PC-3 (cell line): ENCODE results near the gene ANO4. TPM values are rescaled to one million over a fixed set of nuclear protein-coding genes. Genes with fewer than 3 reads are reported as not detected.
A peak's percentile ranks its signal among the peaks of the same experiment; 100 is the strongest.

Source experiments
- ATAC-seq: fragments of 200-7000 bp; cut with Tn5 transposase; 2 replicates; pipeline ENCODE4 v1.9.1; 2020; ENCODE audit warnings: mild to moderate bottlenecking, moderate library complexity
- BruUV-seq: library from RNA; stranded (reverse); fragments of 400-500 nt; replicated peaks from 2 replicates; lab custom pipeline; 2021; lab: Mats Ljungman, UMichigan
- CTCF ChIA-PET: fragments of 300-600 bp; sonication (Branson Sonifier 250); formaldehyde crosslinking; loops from one replicate; lab custom pipeline; 2022; ENCODE audit warnings: antibody characterized with exemption; lab: Charles Lee
- POLR2A ChIA-PET: fragments of 300-600 bp; sonication (Branson Sonifier 250); formaldehyde crosslinking; loops from one replicate; lab custom pipeline; 2022; ENCODE audit warnings: antibody characterized with exemption; ENCODE audit not compliant: unreplicated experiment; lab: Charles Lee
- DNase-seq: peaks from one replicate; pipeline ENCODE4 v3.0.0-alpha.2; 2015
- H2AFZ ChIP-seq: fragments of 300-600 bp; sonication (generic); 2 replicates; pipeline ENCODE4 v1.6.0; 2016; ENCODE audit warnings: antibody characterized with exemption, low read length
- H3F3A ChIP-seq: fragments of 300-600 bp; sonication (generic); one replicate; pipeline ENCODE4 v1.6.0; 2017; ENCODE audit warnings: antibody characterized with exemption, low read length, control low read depth, mild to moderate bottlenecking; ENCODE audit not compliant: unreplicated experiment
- H3K27ac ChIP-seq: fragments of 300-600 bp; sonication (generic); 2 replicates; pipeline ENCODE4 v1.5.1; 2016; ENCODE audit warnings: mild to moderate bottlenecking, low read length
- H3K27me3 ChIP-seq: fragments of 300-600 bp; sonication (generic); 2 replicates; pipeline ENCODE4 v1.6.1; 2016; ENCODE audit warnings: low read length, mixed read lengths
- H3K36me3 ChIP-seq: fragments of 300-600 bp; sonication (generic); 2 replicates; pipeline ENCODE4 v1.6.1; 2016; ENCODE audit warnings: low read depth, mixed run types, low read length, mixed read lengths
- H3K4me1 ChIP-seq: fragments of 300-600 bp; sonication (generic); 2 replicates; pipeline ENCODE4 v1.5.1; 2016; ENCODE audit warnings: low read length; ENCODE audit not compliant: insufficient read depth
- H3K4me2 ChIP-seq: fragments of 300-600 bp; sonication (generic); 2 replicates; pipeline ENCODE4 v1.6.0; 2016; ENCODE audit warnings: low read length
- H3K4me3 ChIP-seq: fragments of 300-600 bp; sonication (generic); 2 replicates; pipeline ENCODE4 v1.5.1; 2016; ENCODE audit warnings: mild to moderate bottlenecking, low read length, mixed read lengths
- H3K79me2 ChIP-seq: fragments of 300-600 bp; sonication (generic); 2 replicates; pipeline ENCODE4 v1.6.1; 2017; ENCODE audit warnings: low read length, mixed read lengths
- H3K9ac ChIP-seq: fragments of 300-600 bp; sonication (generic); 2 replicates; pipeline ENCODE4 v1.6.0; 2016; ENCODE audit warnings: mild to moderate bottlenecking, low read length
- H3K9me2 ChIP-seq: fragments of 300-600 bp; sonication (generic); replicated peaks from 2 replicates; pipeline ENCODE4 v1.6.1; 2016; ENCODE audit warnings: mixed run types, low read length, mixed read lengths
- H3K9me3 ChIP-seq: fragments of 300-600 bp; sonication (generic); 2 replicates; pipeline ENCODE4 v1.6.1; 2016; ENCODE audit warnings: low read length, mixed read lengths
- H4K20me1 ChIP-seq: fragments of 300-600 bp; sonication (generic); 2 replicates; pipeline ENCODE4 v1.6.1; 2016; ENCODE audit warnings: low read length, mixed read lengths
- EZH2 ChIP-seq: fragments of 300-600 bp; sonication (generic); IDR thresholded peaks from one replicate; pipeline ENCODE4 v1.6.1; 2017; ENCODE audit warnings: antibody characterized with exemption, mild to moderate bottlenecking, low read length; ENCODE audit not compliant: unreplicated experiment
- EZH2phosphoT487 ChIP-seq: fragments of 300-600 bp; sonication (generic); IDR thresholded peaks from 2 replicates; pipeline ENCODE4 v1.6.1; 2018; ENCODE audit warnings: mild to moderate bottlenecking, antibody characterized with exemption, low read length, borderline replicate concordance
- intact Hi-C: fragments of 100-400 bp; cut with micrococcal nuclease; formaldehyde crosslinking; loops from 2 replicates; pipeline ENCODE4 v1.9.0; 2023
- total RNA-seq: library from RNA; depleted of rRNA; stranded (reverse); fragments of >200 nt; gene quantifications from 2 replicates; pipeline ENCODE4 v1.2.3, GENCODE V29; 2014
- TF ChIP-seq, protein P1 (sequence below): fragments of 300-600 bp; sonication (generic); conservative IDR thresholded peaks from 2 replicates; pipeline ENCODE4 v1.5.1; 2017; ENCODE audit warnings: antibody characterized with exemption, low read depth, mild to moderate bottlenecking, low read length

Gene ANO4
- total RNA-seq, 1 experiment from 2014 or later, result not detected

DNA sequence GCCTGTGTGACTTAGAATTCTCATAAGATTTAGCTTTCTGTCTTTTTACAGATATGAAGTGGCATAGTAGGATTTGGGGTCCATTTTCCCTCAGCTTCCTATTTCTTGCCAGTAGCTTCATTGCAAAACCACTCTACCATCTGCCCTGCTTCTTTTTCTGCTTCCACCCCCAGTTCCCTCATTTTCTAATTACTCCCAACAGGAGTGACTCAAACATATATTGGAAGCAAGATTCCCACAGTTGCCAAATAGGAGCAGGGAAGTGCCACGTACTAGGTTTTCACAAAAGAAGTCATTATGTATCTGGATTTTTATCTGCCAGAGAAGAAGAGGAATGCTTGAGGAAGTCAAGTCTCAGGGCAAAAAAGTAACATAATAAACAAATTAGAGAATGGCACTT lies 64.1 kb downstream of the ANO4 start:
- Histone ChIP-seq H3K9me3 (no peaks in the 10 kb centered on the region), H3K9me2 (no peaks in the 10 kb centered on the region), H3K4me1 (peaks cover 5% of the 10 kb centered on the region; the same call in 1 of the 2 replicates), H3K36me3 (no peaks in the 10 kb centered on the region), H3K9ac (no peak overlapping the region), H4K20me1 (no peaks in the 10 kb centered on the region), H2AFZ (no peak overlapping the region), H3F3A (no peaks in the 10 kb centered on the region), H3K4me3 (no peak overlapping the region), H3K79me2 (no peaks in the 10 kb centered on the region), H3K4me2 (no peak overlapping the region), H3K27me3 (no peaks in the 10 kb centered on the region), H3K27ac (no peak overlapping the region)
- CTCF ChIA-PET, result no interaction called here
- DNase-seq, result no peak
- POLR2A ChIA-PET, result no interaction called here
- TF ChIP-seq EZH2 (no peak), EZH2phosphoT487 (no peak)
- TF ChIP-seq, protein P1, sequence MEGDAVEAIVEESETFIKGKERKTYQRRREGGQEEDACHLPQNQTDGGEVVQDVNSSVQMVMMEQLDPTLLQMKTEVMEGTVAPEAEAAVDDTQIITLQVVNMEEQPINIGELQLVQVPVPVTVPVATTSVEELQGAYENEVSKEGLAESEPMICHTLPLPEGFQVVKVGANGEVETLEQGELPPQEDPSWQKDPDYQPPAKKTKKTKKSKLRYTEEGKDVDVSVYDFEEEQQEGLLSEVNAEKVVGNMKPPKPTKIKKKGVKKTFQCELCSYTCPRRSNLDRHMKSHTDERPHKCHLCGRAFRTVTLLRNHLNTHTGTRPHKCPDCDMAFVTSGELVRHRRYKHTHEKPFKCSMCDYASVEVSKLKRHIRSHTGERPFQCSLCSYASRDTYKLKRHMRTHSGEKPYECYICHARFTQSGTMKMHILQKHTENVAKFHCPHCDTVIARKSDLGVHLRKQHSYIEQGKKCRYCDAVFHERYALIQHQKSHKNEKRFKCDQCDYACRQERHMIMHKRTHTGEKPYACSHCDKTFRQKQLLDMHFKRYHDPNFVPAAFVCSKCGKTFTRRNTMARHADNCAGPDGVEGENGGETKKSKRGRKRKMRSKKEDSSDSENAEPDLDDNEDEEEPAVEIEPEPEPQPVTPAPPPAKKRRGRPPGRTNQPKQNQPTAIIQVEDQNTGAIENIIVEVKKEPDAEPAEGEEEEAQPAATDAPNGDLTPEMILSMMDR, result no peak
- ATAC-seq, result no peak
- BruUV-seq, result no TSS peak
- intact Hi-C loops, result no loop called here

DNA sequence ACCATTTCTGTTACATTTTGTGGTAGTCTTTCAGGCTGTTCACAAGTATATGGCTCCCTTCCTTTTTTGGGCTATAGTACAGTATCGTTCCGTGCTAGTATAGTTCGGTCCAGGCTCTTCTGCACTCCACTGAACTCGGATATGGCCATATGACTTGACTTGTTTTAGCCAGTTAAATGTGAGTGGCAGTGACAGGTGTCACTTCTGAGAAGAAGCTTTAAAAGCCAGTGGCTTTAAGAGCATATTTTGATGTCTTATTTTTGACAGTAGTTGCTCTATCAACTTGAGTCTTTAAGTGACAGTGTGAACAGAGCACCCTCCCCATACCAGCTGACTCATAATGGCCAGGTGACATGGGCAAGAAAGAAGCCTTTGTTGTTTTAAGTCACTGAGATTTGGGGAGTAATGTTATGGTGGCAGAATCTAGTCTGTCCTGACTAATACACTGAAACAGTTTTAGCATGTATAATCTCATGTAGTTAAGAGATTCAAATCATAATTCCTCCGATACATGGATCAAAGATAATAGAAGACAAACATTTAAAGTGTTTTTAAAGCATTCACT lies 64.6 kb downstream of the ANO4 start:
- H3K27me3 ChIP-seq, result no peaks in the 10 kb centered on the region
- H3K27ac ChIP-seq, result no peak overlapping the region
- H3K4me2 ChIP-seq, result no peak overlapping the region
- intact Hi-C loops, result no loop called here
- H3K36me3 ChIP-seq, result no peaks in the 10 kb centered on the region
- H3K79me2 ChIP-seq, result no peaks in the 10 kb centered on the region
- H3K9me2 ChIP-seq, result no peaks in the 10 kb centered on the region
- ChIA-PET POLR2A (no interaction called here), CTCF (no interaction called here)
- no peak overlapping the region for H3K4me3 ChIP-seq
- no peaks in the 10 kb centered on the region for H3F3A ChIP-seq
- H3K9me3 ChIP-seq, result no peaks in the 10 kb centered on the region
- no peak overlapping the region for H2AFZ ChIP-seq
- no peak for TF ChIP-seq EZH2phosphoT487
- no peak for TF ChIP-seq EZH2
- TF ChIP-seq, protein P1, result no peak
- H3K4me1 ChIP-seq, result peaks cover 5% of the 10 kb centered on the region; the same call in 1 of the 2 replicates
- BruUV-seq, result no TSS peak
- no peaks in the 10 kb centered on the region for H4K20me1 ChIP-seq
- H3K9ac ChIP-seq, result no peak overlapping the region
- DNase-seq (peak; percentile 21), ATAC-seq (no peak)

DNA sequence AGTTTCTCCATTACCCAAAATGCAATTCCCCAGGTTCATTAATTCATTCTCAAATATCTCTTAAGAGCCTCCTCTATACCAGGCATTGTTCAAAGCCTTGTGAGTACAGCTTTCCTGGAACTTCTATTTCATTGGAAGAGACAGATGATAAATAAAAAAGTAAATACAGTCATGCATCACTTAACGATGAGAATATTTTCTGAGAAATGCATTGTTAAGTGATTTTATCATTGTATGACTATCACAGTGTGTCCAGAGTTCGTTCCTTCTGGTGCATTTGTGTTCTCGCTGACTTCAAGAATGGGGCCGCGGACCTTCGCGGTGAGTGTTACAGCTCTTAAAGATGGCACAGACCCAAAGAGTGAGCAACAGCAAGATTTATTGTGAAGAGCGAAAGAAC lies 66.0 kb downstream of the ANO4 start:
- 0 out of 2 replicates have a peak overlapping the region, but pooled peaks have one; percentile 17 for H3K27ac ChIP-seq
- no peak overlapping the region for H2AFZ ChIP-seq
- H3K36me3 ChIP-seq, result no peaks in the 10 kb centered on the region
- CTCF ChIA-PET, result no interaction called here
- intact Hi-C loops, result no loop called here
- POLR2A ChIA-PET, result no interaction called here
- no peaks in the 10 kb centered on the region for H3K79me2 ChIP-seq
- no peaks in the 10 kb centered on the region for H3K27me3 ChIP-seq
- no TSS peak for BruUV-seq
- no peaks in the 10 kb centered on the region for H3K9me3 ChIP-seq
- no peaks in the 10 kb centered on the region for H4K20me1 ChIP-seq
- no peak overlapping the region for H3K4me3 ChIP-seq
- TF ChIP-seq EZH2phosphoT487, result no peak
- TF ChIP-seq, protein P1, result no peak
- TF ChIP-seq EZH2, result no peak
- peak; percentile 69 for DNase-seq
- no peak overlapping the region for H3K4me2 ChIP-seq
- ATAC-seq, result no peak
- H3K9ac ChIP-seq, result no peak overlapping the region
- no peaks in the 10 kb centered on the region for H3K9me2 ChIP-seq
- no peaks in the 10 kb centered on the region for H3F3A ChIP-seq
- peaks cover 5% of the 10 kb centered on the region; the same call in 1 of the 2 replicates for H3K4me1 ChIP-seq
